Osteocyte (in vitro differentiated cells): ENCODE data around the gene TSHZ3. TPM values are rescaled to one million over a fixed set of nuclear protein-coding genes. Genes with fewer than 3 reads are reported as not detected.
A peak's percentile ranks its signal among the peaks of the same experiment; 100 is the strongest.

Experiments
- DNase-seq: peaks from one replicate; pipeline ENCODE4 v3.0.0; 2021; ENCODE audit warnings: mixed read lengths; ENCODE audit not compliant: unreplicated experiment; ENCODE audit errors: extremely low spot score
- H3K27ac Mint-ChIP-seq: one replicate; pipeline ENCODE4 v1.8.0; 2021; ENCODE audit warnings: mild to moderate bottlenecking, mixed read lengths; ENCODE audit not compliant: unreplicated experiment
- H3K27me3 Mint-ChIP-seq: one replicate; pipeline ENCODE4 v1.8.0; 2021; ENCODE audit warnings: mixed read lengths; ENCODE audit not compliant: unreplicated experiment
- H3K36me3 Mint-ChIP-seq: one replicate; pipeline ENCODE4 v1.8.0; 2021; ENCODE audit warnings: mixed read lengths; ENCODE audit not compliant: unreplicated experiment
- H3K4me1 Mint-ChIP-seq: one replicate; pipeline ENCODE4 v1.8.0; 2021; ENCODE audit warnings: mixed read lengths; ENCODE audit not compliant: unreplicated experiment
- H3K4me3 Mint-ChIP-seq: one replicate; pipeline ENCODE4 v1.8.0; 2021; ENCODE audit warnings: mild to moderate bottlenecking, moderate library complexity, mixed read lengths; ENCODE audit not compliant: unreplicated experiment
- H3K9me3 Mint-ChIP-seq: one replicate; pipeline ENCODE4 v1.8.0; 2021; ENCODE audit warnings: mixed read lengths; ENCODE audit not compliant: unreplicated experiment
- CTCF ChIP-seq: fragments of 200-600 bp; sonication (generic); IDR thresholded peaks from 2 replicates; pipeline ENCODE4 v1.5.0; 2021; ENCODE audit warnings: antibody characterized with exemption, mild to moderate bottlenecking, moderate library complexity
- total RNA-seq: library from RNA; stranded (reverse); gene quantifications from 2 replicates; pipeline ENCODE4 v1.2.1, GENCODE V29; 2021

Gene TSHZ3
- total RNA-seq, 1 donor from 2014 or later = 10.7 TPM

GRCh38 chr19:31232871-31233270 is 116.4 kb downstream of the TSHZ3 start:
- no peak for DNase-seq
- H3K27me3 Mint-ChIP-seq = no peaks in the 10 kb centered on the region
- no peak overlapping the region for H3K4me3 Mint-ChIP-seq
- H3K9me3 Mint-ChIP-seq = peaks cover 5% of the 10 kb centered on the region
- H3K36me3 Mint-ChIP-seq = no peaks in the 10 kb centered on the region
- peak overlapping the region; percentile 73 for H3K27ac Mint-ChIP-seq
- TF ChIP-seq CTCF = no peak
- H3K4me1 Mint-ChIP-seq = peaks cover 23% of the 10 kb centered on the region

- no peak for DNase-seq
These were observed 117.1 kb downstream of the TSHZ3 start for GRCh38 chr19:31232180-31232579.

GRCh38 chr19:31231237-31231636 is 118.0 kb downstream of the TSHZ3 start:
- no peaks in the 10 kb centered on the region for H3K27me3 Mint-ChIP-seq
- no peak for TF ChIP-seq CTCF
- H3K9me3 Mint-ChIP-seq = peaks cover 5% of the 10 kb centered on the region
- H3K27ac Mint-ChIP-seq = no peak overlapping the region
- H3K36me3 Mint-ChIP-seq = no peaks in the 10 kb centered on the region
- H3K4me1 Mint-ChIP-seq = peaks cover 23% of the 10 kb centered on the region
- H3K4me3 Mint-ChIP-seq = no peak overlapping the region
- DNase-seq = no peak

More at GRCh38 chr19:31232180-31232579, 117.1 kb downstream of the TSHZ3 start:
- Mint-ChIP-seq H3K27ac (peak overlapping the region; percentile 4), H3K4me3 (no peak overlapping the region), H3K36me3 (no peaks in the 10 kb centered on the region), H3K4me1 (peaks cover 23% of the 10 kb centered on the region), H3K27me3 (no peaks in the 10 kb centered on the region), H3K9me3 (peaks cover 5% of the 10 kb centered on the region)
- peak; percentile 24 for TF ChIP-seq CTCF

GRCh38 chr19:31226151-31226935 is 122.9 kb downstream of the TSHZ3 start:
- H3K4me3 Mint-ChIP-seq = no peak overlapping the region

More at GRCh38 chr19:31226151-31226935, 122.9 kb downstream of the TSHZ3 start:
- Mint-ChIP-seq H3K27ac (no peak overlapping the region), H3K27me3 (no peaks in the 10 kb centered on the region), H3K36me3 (no peaks in the 10 kb centered on the region), H3K9me3 (no peaks in the 10 kb centered on the region), H3K4me1 (peaks cover 12% of the 10 kb centered on the region)
- DNase-seq = no peak
- TF ChIP-seq CTCF = no peak
